Skeletal muscle tissue (tissue), 4 donors: ENCODE data around the gene HYKK. TPM values are rescaled to one million over a fixed set of nuclear protein-coding genes. Genes with fewer than 3 reads are reported as not detected.

Experiments
- H3K27ac ChIP-seq: one replicate; pipeline ENCODE4 v1.7.0; 2013; ENCODE audit warnings: mild to moderate bottlenecking, low read depth, low read length, inconsistent platforms
- H3K27me3 ChIP-seq, 3 donors: one replicate each; pipeline ENCODE4 v1.7.0; 2013; ENCODE audit warnings: low read length in 3 of 3; ENCODE audit not compliant: control insufficient read depth in 3 of 3, insufficient read depth in 3 of 3
- H3K36me3 ChIP-seq, 3 donors: one replicate each; pipeline ENCODE4 v1.7.0; 2013; ENCODE audit warnings: low read length in 3 of 3; ENCODE audit not compliant: control insufficient read depth in 3 of 3, insufficient read depth in 3 of 3
- H3K4me1 ChIP-seq, 3 donors: one replicate each; pipeline ENCODE4 v1.7.0; 2013; ENCODE audit warnings: low read length in 3 of 3, mild to moderate bottlenecking in 3 of 3; ENCODE audit not compliant: control insufficient read depth in 3 of 3, insufficient read depth in 3 of 3
- H3K4me3 ChIP-seq, 3 donors: one replicate each; pipeline ENCODE4 v1.7.0; 2013; ENCODE audit warnings: low read length in 3 of 3
- H3K9ac ChIP-seq, 3 donors: one replicate each; pipeline ENCODE4 v1.7.0; 2013; ENCODE audit warnings: low read length in 3 of 3, mild to moderate bottlenecking in 3 of 3, moderate library complexity in 2 of 3, low read depth in 1 of 3
- H3K9me3 ChIP-seq, 3 donors: one replicate each; pipeline ENCODE4 v1.7.0; 2013; ENCODE audit warnings: low read length in 3 of 3; ENCODE audit not compliant: control insufficient read depth in 3 of 3
- total RNA-seq: library from RNA; depleted of rRNA; stranded (reverse); fragments of >200 nt; gene quantifications from one replicate; pipeline ENCODE4 v1.2.3, GENCODE V29; 2014
- donor health status: Osteomylitis.

The HYKK gene
- total RNA-seq, 1 donor from 2014 or later, result 3.7 TPM

- Histone ChIP-seq H3K4me3 (no peak overlapping the region), H3K4me1 (peaks cover under 1% of the 10 kb centered on the region in 3 donors), H3K9me3 (no peaks in the 10 kb centered on the region), H3K9ac (no peak overlapping the region), H3K27me3 (peaks cover under 1 to 14% (median 4%) of the 10 kb centered on the region in 3 donors), H3K27ac (no peak overlapping the region), H3K36me3 (no peaks in the 10 kb centered on the region)
These were observed 64.0 kb downstream of the HYKK start for GRCh38 chr15:78571382-78571781.

- no peak overlapping the region for H3K4me3 ChIP-seq
- H3K27me3 ChIP-seq, result peaks cover 0 to 4% (median 3%) of the 10 kb centered on the region in 3 donors
- no peak overlapping the region for H3K27ac ChIP-seq
- H3K4me1 ChIP-seq, result no peaks in the 10 kb centered on the region
- no peaks in the 10 kb centered on the region for H3K9me3 ChIP-seq
- H3K36me3 ChIP-seq, result no peaks in the 10 kb centered on the region
- no peak overlapping the region for H3K9ac ChIP-seq
These were observed 66.0 kb downstream of the HYKK start for GRCh38 chr15:78573416-78573815.

- H3K4me1 ChIP-seq, result no peaks in the 10 kb centered on the region
- H3K9ac ChIP-seq, result no peak overlapping the region
- H3K36me3 ChIP-seq, result no peaks in the 10 kb centered on the region
- H3K27ac ChIP-seq, result no peak overlapping the region
- peaks cover 0 to 4% (median 3%) of the 10 kb centered on the region in 3 donors for H3K27me3 ChIP-seq
- no peak overlapping the region for H3K4me3 ChIP-seq
- no peaks in the 10 kb centered on the region for H3K9me3 ChIP-seq
These were observed 67.6 kb downstream of the HYKK start for GRCh38 chr15:78574944-78575343.

Other genes with a start within 250 kb of the HYKK start
- 22.4 TPM for gene DNAJA4, start 243.0 kb upstream of the HYKK start, total RNA-seq
- gene SKIC8, start 208.0 kb upstream of the HYKK start, total RNA-seq, result 56.9 TPM
- gene CRABP1, start 167.2 kb upstream of the HYKK start, total RNA-seq, result 8.9 TPM
- 35.0 TPM for gene IREB2, start 69.4 kb upstream of the HYKK start, total RNA-seq
- gene PSMA4, start 32.9 kb downstream of the HYKK start, total RNA-seq, result 86.6 TPM
- gene CHRNA5, start 57.9 kb downstream of the HYKK start, total RNA-seq, result 0.52 TPM
- not detected for gene CHRNA3, start 113.4 kb downstream of the HYKK start, total RNA-seq
- gene CHRNB4, start 133.6 kb downstream of the HYKK start, total RNA-seq, result under 0.01 TPM